SW 1271 (cell line): ENCODE measurements around the gene VEZF1.

ENCODE experiments used
- DNase-seq, 2 experiments: peaks; one replicate each; lab custom pipeline; 2025; lab: John Stamatoyannopoulos, UW

The VEZF1 gene

DNA sequence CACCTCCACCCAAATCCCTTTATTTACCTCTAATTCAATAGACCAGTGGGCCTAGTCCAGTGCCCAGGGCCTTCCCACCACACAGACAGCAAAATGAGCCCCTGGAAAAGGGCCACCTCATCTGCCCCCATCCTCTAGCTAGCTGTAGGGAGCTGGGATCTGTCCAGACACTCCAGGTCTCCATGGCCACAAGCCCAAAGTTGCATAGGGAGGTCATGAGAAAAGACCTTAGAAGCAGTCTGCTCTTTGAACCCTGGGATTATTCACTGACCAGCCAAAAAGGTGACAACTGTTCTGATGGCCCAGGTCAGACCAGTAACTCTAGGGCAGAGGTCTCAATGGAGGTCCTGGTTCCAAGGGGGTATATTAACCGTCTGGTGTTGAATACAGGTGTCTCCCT lies 34.8 kb downstream of the VEZF1 start:
- DNase-seq, result no peak

DNA sequence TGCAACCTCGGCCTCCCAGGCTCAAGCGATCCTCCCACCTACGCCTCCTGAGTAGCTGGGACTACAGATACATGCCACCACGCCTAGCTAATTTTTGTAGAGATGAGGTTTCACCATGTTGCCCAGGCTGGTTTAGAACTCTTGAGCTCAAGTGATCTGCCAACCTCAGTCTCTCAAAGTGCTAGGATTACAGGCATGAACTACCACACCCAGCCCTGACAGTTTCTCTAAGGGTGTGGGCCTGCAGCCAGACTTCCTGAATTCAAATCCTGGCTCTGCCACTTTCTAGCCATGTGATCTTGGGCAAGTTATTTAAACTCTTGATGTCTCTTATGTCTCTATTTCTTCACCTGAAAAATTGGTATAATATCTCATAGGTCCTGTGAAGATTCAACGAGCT lies 38.4 kb downstream of the VEZF1 start:
- DNase-seq, result peak in 1 of 2 experiments; percentile 10

DNA sequence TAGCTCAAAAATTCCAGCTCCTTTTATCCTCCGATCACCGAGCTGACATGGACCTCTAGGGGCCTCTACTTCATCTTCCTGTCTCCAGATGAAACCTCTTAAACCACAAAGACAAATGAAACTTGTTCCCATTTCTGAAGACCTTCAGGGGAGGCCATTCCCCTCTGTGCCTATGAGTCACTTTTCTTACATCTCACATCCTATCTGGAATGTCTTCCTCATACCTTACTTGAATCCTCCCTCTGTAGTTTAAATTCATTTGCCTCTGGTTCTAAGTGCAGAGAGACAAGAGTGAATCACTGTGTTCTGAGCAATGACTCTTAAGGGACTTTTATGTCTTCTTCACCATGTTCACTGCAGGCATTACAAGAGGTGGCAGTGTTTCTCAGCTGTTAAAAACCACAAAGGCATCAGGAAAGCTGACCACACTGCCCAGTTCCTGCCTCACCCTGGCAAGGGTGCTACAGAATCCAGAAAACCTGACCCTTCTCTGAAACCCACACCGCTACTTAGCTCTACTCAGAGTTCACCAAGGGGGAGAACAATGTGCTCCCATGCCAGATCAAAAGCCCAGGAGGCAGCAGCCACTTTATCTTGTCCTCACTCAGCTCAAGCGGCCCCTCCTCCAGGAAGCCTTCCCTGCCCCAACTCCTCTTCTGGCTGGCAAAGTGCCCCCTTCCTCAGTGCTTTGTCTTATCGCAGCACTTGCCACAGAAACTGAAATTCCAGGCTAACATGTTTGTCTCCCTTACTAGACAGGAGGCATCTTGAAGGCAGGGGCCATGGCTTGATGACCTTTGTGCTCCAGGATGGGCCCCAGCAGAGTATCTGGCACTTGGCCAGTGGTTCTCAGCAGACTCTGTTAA lies 39.3 kb downstream of the VEZF1 start:
- DNase-seq, result peak; percentile 83 to 94

DNA sequence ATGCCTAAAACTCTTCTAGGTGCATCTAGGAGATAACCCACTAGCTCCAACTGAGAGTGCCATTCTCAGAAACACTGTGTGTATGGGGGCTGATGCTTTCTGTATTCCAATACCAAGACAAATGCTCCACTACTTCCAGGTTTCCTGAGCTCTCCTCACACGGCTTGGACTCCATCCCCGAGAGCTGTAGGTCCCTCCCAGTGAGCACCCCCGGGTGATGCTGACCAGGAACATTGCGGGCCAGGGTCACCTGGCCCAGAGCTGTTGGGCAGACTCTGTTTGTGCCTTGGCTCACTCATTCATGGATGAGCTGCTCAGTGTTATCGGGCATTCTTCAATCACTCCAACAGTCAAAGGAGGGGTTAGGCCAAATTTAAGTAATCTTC lies 39.9 kb downstream of the VEZF1 start:
- no peak for DNase-seq

DNA sequence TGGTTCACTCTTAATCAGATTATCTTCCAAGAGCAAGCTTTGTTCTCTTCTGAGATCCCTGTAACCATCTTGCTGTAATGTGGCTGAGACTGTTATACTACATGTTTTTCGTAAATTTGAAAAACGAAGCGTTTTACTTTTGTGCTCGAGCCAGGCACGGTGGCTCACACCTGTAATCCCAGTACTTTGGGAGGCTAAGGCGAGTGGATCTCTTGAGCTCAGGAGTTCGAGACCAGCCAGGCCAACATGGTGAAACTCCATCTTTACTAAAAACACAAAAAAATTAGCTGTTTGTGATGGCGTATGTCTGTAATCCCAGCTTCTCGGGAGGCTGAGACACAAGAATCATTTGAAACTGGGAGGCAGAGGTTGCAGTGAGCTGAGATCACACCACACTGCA lies 40.7 kb downstream of the VEZF1 start:
- DNase-seq, result no peak

DNA sequence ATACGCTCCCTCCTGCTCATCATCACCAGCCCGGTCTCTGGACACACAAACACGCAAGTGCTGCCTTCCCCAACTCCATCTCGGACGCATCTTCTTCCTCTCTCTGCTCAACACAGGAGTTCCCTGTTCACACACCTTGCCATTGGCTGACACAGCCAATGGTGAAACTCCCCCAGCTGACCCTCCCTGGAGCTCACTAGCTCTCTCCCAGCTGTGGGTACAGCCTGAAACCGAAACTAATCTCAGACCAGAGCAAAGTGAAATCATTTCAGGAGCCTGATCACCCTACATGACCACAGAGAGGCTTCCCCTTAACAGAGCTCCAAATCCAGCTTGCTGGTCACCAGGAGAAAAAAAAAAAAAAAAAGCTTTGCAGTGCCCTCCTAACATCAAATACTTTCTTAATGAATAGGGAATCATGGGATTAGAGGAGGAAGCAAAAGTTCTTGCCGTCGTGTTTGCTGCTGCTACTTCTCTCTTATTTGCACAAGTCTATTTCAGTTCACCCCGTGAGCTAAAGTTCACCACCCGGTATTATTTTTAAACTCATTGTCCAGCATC lies 41.2 kb downstream of the VEZF1 start:
- peak in 1 of 2 experiments; percentile 13 for DNase-seq

DNA sequence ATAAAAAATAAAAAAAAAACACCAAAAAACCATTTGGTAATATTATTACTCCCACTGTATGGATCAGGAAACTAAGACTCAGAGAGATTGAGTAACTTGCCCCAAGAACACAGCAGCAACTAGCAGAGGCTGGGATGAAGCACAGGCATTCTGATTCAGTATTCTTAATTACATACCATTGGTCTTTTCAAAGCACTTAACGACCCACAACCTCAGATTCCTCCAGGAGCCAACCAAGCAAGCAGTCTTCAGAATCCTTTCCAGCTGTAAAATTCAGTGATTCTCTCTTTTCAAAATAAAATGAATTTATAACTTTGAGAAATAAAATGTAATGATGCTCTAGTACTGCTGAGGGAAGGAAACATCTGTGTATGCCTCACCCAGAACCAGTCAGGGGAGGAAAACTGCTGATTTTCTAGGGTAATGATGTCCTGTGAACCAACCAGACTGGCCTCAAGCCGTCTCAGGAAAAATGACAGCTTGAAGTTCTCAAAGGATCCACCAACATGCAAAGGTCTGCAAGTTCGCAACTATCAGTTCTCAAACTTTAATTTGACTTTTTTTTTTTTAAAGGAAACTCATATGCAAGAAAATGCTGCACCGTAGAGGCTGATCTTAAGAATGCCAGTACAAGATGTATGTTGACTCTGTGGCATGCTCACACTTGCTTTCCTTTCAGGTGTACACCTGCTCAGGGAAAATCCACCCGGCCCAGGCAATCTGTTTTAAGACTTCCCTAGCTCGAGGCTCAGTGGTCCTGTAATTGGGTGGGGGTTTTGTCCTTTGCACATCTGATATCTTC lies 41.9 kb downstream of the VEZF1 start:
- no peak for DNase-seq

DNA sequence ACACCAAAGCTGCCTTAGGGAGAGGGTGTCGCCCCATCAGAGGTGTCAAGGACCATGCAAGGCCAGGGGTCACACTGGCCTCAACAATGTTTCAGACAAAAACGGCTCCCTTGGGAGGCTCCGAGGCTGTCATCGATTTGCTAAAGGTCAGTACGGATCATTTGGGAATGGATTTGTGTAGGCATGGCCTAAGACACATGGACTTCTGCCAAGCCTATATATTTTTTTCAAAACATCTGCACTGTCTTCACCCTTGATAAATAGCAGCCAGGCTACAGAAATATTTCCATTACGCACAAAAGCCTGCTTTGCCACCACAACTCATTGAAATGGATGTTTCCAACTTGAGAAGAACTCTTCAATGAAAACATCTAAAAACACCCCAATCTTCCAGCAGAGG lies 43.1 kb downstream of the VEZF1 start:
- DNase-seq, result no peak

DNA sequence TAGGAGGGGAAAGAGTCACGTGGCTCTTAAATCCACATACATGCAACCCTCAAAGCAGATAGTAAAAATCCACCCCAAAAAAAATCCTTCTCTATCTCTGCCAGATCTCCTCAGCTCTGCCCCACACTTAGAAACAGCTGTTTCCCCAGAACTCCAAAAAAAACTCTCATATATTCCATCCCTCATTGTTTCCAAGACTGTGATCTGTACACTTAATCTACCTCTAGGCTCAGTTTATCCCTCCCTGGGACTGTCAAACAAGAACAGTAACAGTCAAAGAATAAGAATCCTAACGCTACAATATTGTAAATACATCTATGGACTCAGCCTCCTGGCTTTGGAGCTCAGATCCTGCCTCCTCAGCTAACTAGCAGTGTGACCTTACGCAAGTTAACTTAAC lies 44.4 kb downstream of the VEZF1 start:
- no peak for DNase-seq

DNA sequence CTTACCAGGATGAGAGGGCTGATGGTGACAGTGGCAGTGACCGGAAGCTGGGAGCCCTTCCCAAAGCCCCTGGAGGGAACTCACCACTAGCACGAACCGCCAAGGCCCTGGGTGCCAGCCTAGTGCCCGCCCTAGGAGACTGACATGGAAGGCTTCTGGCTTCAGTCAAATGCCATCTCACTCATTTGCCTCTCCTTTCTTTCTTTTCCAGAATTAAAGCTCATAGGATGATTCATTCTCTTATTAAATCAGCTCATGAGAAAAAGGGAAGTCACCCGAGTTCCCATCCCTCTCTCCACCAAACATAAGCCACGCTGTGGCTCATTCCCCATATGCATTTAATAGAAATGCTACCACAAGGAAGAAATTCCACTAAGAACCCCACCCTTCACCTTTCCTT lies 44.9 kb downstream of the VEZF1 start:
- DNase-seq, result no peak

DNA sequence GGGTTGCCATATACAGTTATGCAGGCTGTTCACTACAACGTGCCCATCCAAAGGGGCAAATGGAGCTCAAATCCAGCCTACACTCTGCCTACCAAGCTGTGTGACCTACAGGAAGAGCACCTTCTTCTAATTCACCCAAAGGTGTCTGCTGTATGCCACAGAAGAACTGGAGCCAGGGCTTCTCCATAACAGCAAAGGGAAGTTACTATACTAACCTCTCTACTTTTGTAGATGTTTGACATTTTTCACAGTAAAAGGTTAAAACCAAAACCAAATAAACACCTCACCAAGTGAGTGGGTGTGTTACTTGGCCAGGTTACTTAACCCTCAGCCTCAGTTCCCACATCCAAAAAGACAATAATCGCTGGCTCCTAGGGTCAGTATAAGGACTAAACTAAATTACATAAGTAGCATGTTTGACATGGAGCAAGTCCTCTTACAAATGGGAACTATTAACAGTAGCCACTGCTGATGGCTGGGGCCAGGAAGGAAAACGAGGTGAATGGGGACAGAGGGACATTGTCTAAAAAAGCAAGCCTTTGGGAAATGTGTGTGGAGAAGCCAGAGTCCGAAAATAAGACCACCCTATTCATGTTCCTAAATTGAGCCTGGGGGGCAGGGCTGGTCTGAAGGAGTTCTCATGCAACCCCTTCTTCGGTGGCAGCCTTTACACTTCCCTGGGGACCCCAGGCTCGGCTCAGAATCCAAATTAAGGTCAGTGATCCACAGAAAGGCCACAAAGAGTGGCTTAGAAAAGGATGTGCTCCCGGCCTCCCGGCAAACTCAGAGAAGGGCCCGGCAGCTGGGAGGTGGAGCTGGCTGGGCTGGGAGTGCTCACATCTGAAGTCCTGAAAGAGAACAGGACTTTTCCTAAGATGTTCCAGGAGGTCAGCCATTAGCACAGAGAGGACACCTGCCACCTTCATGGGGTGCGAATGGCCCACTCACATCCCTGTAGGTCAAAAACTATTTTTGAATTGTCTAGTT lies 46.4 kb downstream of the VEZF1 start:
- no peak for DNase-seq

DNA sequence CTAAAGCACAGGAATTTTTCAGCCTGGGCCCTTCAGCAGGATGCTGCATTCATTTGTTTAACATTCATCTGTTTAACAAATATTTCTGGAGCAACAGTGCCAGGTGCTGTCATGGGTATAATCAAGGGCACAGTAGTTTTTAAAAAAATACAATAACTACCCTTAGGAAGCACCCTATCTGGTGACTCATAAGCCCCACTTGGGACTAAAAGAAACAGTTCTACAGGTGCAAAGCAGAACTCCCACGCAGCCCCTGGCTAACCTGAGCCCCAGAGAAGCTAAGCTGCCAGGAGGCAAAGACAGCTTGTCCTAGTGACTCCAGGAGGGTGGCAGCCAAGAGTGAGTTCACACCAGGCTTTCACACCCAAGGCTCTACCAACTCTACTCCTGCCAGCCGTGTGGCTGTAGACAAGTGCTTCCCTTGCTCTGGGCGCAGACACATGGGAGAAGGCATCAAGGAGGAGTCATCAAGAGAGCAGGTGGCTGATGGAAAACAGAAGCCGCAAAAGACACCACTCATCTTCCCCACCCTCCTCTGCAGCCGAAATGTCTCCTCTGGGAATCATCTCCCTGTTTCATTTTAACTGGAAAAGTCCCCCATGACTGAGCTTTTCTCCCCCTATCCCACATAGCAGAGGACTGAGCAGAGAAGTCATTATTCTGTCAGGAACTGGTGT lies 47.3 kb downstream of the VEZF1 start:
- no peak for DNase-seq

DNA sequence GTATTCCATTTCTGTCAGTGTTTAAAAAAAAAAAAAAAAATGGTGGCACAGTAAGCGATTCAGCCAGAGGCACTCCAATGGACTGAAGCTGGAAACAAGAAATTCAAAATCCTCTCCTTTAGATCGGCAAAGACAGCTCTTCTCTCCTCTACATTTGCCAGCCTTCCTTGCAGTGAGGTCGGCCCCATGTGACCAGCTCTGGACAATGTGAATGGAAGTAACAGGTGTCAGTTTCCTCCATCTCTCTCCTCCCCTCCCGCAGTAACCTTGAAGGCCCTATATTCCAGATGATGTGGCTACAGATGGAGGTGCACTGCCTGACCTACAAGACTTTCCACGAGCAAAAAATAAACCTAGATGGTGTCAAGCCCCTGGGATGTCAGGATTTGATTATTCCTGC lies 47.8 kb downstream of the VEZF1 start:
- DNase-seq, result no peak

DNA sequence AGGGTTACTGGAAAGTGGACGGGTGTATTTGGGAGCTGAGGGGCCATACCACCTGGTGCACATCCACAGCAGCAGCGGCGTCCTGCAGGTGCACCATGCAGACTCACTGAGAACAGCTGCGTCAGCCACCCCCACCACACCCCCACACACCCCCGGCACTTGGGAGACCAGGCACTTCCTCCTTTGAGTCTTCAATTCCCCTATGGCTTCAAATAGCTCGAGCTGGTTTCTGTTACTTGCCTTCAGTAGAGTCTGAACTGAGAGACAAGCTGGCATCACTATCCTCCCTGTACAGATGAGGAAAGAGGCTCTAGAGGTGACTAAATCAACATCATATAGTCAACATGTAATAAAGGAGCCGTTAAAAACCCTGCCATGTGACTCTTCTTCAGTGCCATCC lies 48.3 kb downstream of the VEZF1 start:
- no peak for DNase-seq

DNA sequence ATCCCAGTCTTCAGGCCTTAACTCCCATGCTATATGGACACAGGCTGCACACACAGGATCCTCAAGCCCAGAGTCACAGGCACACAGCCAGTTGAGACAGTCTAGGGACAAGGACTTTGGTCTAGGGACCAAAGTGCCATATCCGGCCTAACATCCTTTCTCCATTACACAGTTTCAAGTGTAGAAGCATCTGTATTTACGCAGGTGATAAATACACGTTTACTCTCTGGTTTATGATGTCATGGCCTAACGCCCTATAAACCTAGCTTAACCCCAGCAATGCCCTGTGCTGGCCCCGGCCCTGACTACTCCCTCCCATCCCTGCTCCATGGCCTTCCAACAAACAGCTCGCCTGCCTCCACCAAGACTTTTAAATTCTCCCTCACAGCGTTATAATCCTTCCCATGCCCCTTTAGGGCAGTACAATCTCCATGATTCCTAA lies 50.0 kb downstream of the VEZF1 start:
- DNase-seq, result no peak

DNA sequence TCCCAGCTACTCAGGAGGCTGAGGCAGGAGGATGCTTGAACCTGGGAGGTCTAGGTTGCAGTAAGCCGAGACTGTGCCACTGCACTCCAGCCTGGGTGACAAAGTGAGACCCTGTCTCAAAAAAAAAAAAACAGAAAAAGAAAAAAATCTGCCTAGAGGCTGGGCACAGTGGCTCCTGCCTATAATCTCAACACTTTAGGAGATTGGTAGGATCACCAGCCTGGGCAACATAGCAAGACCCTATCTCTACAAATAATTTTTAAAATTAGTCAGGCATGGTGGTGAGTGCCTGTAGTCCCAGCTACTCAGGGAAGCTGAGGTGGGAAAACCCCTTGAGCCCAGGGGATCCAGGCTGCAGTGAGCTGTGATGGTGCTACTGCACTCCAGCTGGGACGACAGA lies 50.6 kb downstream of the VEZF1 start:
- no peak for DNase-seq

DNA sequence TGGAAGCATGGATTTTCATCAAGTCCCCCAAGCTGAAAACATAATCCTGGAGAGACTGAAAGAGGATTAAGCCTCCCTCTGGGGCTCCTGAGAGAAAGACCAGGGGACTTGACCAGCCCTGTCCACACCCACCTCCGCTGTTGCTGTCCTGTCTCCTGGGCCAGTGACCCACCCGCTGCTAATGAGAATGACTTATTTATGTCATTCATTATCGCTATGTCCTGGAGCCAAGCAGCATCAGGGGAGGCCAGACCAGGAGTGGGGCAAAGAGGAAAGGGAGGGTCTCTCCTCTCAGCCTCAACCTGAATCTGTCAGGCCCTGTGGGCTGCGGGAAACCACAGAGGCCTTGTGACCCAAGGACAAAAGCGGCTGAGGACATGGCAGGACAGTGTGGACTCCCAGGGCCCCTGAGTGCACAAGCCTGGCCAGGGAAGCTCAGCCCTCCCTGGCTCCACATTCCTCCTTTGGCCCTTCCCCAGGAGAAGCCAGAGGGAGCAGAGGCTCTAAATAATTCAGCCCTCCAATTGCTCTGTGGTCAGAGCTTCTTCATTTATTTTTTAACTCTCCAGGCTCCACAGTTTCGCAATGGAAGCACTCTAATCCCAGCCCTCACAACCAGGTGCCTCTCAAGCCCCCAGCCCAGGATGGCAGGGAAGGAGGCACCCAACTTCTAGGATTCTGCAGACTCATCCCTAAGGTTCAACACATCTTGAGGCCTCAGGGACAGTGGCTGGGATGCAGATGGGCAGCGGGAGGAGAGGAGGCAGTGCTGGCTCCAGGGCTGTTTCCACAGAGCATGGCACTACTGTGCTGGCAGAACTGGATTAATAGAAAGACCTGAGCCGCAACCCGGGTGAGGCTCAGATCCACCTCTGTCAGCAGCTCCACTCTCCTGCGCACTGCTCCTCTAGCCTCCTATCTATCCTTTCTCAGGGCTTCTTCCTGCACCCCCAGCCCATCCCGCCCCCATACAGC lies 51.9 kb downstream of the VEZF1 start:
- no peak for DNase-seq

DNA sequence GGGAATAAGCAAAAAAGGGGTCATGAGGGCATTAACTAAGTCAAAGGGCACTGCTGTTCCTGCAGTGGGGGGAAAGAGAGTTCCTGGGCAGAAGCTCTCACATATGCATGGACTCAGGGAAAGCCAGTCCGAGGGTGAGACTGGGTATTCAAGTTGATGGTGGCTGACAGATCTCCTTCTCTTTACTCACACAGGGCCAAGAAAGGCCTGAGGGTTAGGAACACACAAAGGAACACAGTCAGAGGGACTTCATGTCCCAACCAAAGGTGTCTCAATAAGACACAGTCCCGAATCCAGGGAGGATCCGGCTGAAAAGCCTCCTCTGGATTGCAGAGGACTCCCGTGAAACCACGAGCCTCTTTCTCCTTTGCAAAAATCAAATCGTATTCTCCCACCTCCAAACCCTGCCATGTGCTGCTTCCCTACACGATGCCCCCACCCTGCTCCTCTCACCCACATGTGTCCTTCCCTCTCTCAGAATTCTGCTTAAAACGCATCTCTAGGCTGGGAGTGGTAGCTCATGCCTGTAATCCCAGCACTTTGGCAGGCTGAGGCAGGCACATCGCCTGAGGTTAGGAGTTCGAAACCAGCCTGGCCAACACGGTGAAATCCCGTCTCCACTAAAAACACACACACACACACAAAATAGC lies 56.4 kb downstream of the VEZF1 start:
- DNase-seq, result no peak

DNA sequence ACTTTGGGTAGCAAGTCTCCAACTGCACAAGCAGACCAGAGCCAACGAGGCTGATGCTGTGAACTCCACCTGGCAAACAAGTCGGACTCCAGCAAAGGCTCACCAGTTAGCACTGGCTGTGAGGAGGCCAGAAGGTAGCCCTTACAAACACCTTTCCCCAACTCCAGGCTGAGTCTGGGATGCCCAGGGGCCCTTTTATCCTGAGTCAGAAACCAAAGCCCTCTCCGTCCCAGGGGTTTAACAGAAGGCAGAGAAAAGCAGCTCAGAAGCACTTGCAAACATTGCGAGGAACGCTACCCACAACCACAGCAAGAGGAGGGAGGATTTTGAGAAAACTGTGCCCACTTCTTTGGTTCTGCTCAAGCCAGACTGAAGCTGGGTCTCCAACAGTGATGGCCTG lies 57.8 kb downstream of the VEZF1 start:
- no peak for DNase-seq
